ENCODE data around the gene RAB11A.
A peak's percentile ranks its signal among the peaks of the same experiment; 100 is the strongest.
"Not testable (repeated sequence)": the region's sequence is repeated elsewhere in the genome, so short reads cannot be mapped to it uniquely, and the experiment has no call there.

RAB11A gene

DNA sequence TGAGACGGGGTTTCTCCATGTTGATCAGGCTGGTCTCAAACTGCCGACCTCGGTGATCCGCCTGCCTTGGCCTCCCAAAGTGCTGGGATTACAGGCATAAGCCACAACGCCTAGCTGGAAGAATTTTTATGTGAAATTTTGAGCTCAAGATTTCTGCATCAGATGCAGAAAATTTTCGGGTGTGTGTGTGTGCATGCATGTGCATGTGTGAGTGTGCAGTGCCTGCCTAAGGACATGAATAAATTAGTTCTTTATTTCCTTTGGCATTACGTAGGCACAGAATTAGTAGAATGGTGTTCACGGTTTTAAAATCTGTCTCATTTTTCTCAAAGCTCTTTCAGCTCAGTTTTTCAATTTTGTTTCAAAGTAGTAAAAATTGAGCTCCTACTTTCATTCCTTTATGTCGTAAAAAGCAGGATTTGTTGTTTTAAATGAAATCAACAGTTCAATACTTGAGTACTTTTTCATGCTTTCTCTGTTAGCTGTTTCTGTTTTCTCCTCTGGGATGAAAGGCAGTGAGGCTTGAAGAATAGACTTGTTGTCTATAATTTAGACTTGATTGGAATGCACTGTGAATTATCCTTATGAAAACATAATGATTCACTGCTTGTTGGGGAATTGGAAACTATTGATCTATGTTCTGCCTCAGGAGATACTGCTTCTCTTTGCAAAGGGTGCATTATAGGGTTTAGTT lies 23.3 kb upstream of the RAB11A start:
- no peak for DNase-seq

GRCh38 chr15:65847989-65848388 lies 21.3 kb upstream of the RAB11A start:
- no peak for DNase-seq

GRCh38 chr15:65851981-65852380 lies 17.3 kb upstream of the RAB11A start:
- DNase-seq = no peak

DNA sequence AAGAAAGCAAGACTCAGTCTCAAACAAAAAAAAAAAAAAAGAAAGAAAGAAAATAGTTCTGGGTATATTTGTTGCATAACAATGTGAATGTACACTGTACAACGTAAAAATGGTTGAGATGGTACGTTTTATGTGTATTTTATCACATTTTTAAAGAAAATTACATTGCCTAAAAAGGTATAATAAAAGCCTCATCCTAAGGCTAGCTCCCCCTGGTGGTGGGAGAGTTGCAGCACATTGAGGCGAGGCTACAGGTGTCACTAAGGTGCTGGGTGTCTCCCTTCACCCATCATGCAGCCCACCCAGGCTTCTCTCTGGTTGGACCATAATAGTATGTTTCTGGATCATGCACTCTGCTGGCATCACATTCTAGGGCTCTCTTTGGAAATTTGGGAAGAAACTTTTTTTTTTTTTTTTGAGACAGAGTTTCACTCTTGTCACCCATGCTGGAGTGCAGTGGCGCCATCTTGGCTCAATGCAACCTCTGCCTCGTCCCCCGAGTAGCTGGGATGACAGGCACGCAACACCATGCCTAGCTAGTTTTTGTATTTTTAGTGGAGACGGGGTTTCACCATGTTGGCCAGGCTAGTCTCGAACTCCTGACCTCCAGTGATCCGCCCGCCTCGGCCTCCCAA lies 12.4 kb upstream of the RAB11A start:
- peak; percentile 71 for DNase-seq

DNA sequence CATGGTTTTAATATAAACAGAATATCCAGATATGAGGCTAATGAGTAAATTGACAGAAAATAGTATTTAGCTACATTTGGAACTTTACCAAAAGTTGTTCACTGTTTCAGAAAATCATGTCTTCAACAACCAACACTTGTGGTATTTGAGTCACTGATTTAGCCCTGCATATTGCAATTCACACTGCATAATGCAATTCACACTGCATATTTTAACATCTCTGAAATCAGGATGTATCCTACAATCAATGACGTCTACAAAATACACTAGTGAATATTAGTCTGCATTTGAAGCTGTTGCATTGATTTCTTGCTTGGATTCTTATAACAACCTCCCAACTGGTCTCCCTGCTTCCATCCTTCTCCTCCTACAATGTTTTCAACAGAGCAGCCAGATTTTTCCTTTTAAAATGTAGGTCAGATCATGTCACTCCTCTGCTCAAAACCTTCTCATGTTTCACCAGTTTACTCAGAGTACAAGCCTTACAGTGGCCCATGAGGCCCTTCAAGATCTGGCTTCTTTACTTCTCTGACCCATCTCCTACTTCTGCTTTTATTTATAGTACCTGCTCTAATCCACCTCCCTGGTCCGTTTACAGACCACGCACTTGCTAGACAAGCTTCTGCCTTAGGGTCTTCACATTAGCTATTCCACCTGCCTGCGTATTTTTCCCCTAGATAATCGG lies 11.4 kb upstream of the RAB11A start:
- no peak for DNase-seq

- peak; percentile 14 for DNase-seq
These were observed 6.6 kb upstream of the RAB11A start for GRCh38 chr15:65862682-65863081.

GRCh38 chr15:65863106-65863505 lies 6.2 kb upstream of the RAB11A start:
- no peak for DNase-seq

DNA sequence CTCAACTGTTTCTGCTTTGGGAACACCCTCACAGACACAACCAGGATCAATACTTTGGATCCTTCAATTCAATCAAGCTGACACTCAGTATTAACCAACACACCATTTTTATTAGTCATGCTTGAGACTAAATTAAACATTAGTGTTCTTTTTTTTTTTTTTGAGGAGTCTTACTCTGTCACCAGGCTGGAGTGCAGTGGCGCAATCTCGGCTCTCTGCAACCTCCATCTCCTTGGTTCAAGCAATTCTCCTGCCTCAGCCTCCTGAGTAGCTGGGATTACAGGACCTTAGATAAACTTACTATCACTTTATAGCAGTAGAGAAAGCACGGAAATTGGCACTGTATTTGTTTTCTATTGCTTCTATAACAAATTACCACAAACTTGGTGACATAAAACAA lies 2.0 kb upstream of the RAB11A start:
- no peak for DNase-seq

DNA sequence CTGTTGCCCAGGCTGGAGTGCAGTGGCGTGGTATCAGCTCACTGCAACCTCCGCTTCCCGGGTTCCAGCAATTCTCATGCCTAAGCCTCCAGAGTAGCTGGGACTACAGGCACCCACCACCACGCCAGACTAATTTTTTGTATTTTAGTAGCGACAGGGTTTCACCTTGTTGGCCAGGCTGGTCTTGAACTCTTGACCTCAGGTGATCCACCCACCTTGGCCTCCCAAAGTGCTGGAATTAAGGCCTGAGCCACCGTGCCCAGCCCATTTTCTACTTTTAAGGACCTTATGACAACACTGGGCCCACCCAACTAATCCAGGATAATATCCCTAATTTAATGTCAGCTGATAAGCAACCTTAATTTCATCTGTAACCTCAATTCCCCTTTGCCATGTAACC lies 1.4 kb upstream of the RAB11A start:
- DNase-seq = not testable (repeated sequence)

GRCh38 chr15:65868546-65869125 lies 655 bp upstream of the RAB11A start:
- DNase-seq = no peak

DNA sequence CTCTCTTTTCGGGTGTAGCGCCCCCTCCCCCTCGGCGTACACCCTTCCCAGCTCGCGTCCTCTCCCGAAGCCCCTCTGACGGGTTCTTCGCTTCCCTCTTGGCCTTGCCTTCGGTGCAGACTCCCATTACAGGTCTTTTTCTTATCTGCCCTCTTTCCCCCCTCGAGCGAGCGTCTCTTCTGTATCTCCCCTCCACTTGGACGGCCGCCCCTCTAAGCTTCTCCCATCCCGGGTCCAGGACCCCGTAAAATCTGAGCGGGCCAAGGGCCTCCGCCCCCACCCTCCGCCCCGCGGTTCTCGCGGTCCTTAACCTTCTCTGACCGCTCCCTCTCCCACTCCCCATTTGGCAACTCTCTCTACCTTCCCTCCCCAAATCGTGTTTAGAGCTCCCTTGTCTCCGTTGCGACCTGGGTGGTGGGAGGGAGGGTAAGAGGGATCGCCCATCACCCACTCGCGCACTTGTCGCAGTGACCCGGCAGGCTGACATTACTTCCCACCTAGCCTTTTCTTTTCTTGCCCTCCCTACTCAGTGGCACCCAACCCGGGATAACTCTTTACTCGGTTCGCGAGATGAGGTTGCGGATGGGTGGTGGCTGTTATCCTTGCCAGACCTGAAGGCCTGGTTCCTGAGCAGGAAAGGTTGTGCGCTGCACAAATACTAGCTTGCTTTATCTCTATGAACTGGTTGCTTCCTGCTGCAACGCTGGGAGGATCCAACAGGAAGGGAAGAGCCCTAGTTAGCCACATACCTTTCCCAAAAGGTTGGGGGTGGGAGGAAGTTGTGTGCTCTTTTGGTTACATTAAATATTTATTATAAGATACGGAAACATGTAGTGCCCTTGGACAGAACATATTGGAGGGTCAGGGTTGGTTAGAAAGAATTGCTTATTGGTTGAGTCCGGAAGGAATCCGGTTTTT lies 922 bp downstream of the RAB11A start:
- no peak for DNase-seq

DNA sequence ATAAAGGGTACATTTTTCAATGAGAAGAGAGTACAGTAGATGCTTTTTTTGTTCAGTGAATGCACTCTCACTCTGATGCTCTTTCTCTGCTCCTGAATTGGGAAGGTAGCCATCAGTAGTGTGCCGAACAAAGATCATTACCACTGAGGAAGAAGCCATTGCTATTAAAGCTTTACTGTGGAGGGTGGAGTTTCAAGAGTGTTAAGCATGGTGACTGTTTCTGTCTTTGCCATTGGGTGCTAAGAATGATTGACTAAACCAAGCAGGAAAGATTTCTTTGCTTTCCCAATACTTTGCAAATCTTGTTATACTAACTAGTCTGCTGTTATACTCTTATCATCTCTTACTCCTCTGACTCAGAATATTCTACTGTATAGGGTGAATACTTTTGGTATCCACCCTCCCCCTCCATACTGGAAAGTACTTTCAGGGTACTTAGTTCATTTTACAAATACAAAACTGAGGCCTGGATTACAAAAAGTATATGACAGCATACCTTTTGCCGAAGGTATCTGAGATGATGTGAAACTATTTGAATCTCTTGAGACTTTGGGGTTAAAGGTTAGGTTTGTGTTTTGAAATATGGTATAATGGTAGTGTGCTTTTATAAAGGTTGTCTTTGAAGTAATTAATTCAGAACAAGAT lies 1.7 kb downstream of the RAB11A start:
- DNase-seq = no peak

DNA sequence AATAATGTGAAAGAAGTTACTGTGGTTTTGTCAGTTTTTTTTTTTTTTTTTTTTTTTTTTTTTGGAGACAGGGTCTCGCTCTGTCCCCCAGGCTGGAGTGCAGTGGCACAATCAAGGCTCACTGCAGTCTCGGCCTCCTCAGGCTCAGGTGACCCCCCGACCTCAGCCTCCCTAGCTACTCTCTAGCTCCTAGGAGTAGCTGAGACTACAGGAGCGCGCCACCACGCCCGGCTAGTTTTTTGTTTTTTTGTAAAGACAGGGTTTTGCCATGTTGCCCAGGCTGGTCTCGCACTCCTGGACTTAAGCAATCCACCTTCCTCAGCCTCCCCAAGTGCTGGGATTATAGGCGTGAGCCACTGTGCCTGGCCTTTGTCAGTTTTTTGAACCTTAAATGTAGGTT lies 2.6 kb downstream of the RAB11A start:
- not testable (repeated sequence) for DNase-seq

GRCh38 chr15:65872596-65872995 lies 3.3 kb downstream of the RAB11A start:
- DNase-seq = not testable (repeated sequence)

DNA sequence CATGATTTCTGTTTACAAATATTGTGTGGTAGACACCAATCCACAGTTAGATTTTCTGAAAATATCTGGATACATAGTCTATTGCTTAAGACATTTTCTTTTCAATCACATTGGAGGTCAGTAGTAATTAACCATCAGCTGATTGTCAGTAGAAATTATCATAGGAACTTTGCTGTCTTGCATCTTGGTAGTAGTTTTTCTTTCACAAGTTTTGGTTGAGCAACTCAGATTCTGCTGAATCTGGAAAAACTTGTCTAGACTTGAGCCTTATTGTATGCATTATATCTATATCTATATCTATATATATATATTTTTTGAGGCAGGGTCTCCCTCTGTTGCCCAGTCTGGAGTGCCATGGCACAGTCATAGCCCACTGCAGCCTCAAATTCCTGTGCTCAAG lies 4.0 kb downstream of the RAB11A start:
- DNase-seq = no peak

DNA sequence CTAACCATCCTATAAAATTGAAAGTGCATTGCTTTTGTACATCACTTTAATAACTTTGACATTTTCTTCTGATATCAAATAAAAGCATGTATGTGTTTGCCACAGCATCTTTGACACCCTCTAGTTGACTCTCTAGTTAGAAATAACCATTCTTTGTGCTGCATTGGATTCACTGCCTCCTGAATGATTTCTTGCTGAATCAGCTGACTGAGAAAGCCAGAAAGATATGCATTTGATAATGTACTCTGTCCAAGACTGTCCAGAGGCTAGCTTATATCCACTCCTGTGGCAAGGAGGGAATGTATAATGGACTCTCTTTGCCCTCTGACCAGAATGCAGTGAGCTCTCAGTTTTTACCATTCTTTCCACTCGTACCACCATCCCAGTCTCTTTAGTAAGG lies 6.2 kb downstream of the RAB11A start:
- no peak for DNase-seq

DNA sequence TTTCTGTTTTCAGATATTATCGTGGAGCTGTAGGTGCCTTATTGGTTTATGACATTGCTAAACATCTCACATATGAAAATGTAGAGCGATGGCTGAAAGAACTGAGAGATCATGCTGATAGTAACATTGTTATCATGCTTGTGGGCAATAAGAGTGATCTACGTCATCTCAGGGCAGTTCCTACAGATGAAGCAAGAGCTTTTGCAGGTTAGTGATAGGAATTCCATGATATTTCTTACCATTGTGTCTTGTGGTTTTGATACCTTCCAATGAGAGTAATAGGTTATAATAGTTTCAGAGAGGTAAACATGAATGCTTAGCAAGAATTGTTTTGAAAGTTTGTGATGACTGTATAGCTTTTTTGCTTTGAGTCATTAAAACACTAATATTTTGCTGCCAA lies 8.5 kb downstream of the RAB11A start:
- DNase-seq = no peak

- no peak for DNase-seq
These were observed 12.6 kb downstream of the RAB11A start for GRCh38 chr15:65881766-65882434.

- DNase-seq = no peak
These were observed 14.3 kb downstream of the RAB11A start for GRCh38 chr15:65883571-65883970.

DNA sequence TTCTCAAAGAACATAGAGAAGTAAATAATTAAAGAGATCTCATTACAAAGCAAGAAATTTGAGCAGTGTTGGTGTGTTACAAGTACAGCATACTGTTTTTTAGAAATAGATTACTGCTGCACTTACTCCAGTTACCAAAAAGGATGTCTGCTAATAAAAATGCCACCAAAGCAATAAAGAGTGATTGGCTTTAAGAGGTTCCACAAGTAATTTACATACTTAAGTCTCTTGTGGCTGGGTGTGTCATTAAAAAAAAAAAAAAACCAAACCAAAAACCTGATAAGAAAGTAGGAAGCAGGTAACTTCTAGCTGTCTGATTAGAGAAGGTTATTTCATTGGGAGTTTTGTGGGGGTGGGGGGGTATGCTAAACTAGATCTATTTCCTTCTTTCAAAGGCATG lies 15.2 kb downstream of the RAB11A start:
- no peak for DNase-seq

DNA sequence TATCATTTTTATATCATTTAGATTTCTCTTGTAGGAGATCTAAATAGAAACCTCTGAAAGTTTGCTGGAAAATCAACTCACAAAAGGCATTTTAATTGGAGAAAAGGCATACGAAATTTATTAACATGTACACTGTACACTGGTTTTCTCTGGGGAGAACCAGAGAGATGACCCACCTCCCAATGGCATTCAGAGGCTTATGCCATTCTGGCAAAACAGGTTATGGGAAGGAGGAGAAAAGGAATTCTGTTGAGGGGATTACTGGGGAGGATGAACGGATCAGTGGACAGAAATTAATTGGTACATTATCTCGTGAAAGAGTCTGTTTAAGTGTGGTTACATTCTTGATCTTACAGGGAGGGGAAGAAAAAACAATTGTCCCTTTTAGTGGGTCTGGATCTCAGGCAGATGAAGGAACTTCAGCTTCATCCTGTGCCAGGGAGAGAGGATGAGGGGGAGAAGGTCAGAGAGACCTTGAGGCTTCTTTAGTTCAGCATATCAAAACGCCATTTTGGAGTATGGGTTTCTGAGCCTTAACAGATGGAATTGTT lies 16.5 kb downstream of the RAB11A start:
- no peak for DNase-seq

All from activated CD4-positive, alpha-beta T cell treated with anti-CD3 and anti-CD28 coated beads for 1 hour (primary cell).